CD4-positive, alpha-beta T cell treated with Interleukin-21 for 1 hour (primary cell): ENCODE data around the gene PRKCE.
A peak's percentile ranks its signal among the peaks of the same experiment; 100 is the strongest.

Experiments used
- DNase-seq: peaks from one replicate; pipeline ENCODE4 v3.0.0-alpha.2; 2020

Gene PRKCE

GRCh38 chr2:45651415-45652089, at the start of gene PRKCE:
PRKCE (plus strand) TSS chr2:45651675.
- DNase-seq = peak; percentile 9

GRCh38 chr2:45602624-45603023, 48.9 kb upstream of the PRKCE start:
- no peak for DNase-seq

DNA sequence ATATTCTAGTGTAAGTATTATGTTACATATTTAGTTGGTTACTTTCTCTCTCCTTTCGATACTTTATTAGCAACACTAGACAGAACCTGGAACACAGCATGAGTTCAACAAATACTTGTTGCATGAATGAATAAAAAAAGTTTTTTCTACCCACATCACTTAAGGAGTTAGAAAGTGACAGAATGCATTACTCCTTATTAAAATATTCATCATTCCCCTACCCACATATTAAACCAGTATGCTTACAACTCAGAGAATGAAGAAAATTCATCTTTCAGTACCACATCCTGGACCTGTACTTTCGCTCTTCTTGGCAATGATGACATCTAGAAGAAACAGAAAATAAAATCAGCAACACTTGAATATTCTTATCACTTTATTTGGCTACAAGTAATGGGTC, 46.4 kb upstream of the PRKCE start:
- DNase-seq = no peak

- DNase-seq = no peak
These were observed 44.7 kb upstream of the PRKCE start for GRCh38 chr2:45606796-45607195.

DNA sequence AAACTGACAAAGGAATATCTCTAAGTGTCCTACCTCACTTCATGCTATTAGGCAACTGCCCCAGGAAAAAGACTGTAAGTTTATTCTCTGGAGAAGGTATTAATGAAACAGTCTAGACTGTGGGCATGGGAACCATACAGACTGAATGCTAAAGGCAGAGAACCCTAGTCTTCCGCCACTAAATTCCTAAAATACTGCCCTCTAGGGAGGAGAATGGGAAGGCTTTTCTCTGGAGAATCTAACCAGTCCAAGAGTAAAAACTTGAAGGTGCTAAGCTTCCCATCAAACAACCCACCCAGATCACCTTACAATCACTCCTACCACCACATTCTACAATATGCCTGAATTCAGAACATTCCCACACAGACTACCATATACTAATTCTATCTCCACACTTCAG, 43.8 kb upstream of the PRKCE start:
- DNase-seq = no peak

- peak; percentile 55 for DNase-seq
These were observed 41.0 kb upstream of the PRKCE start for GRCh38 chr2:45610281-45611019.

GRCh38 chr2:45611020-45611859, 40.2 kb upstream of the PRKCE start, which contains the start of gene SRBD1:
SRBD1 (minus strand) TSS chr2:45611267; CDS start chr2:45605441, 5,826 bp downstream.
- peak; percentile 88 for DNase-seq

GRCh38 chr2:45612285-45612684, 39.2 kb upstream of the PRKCE start:
- DNase-seq = no peak

- DNase-seq = no peak
These were observed 38.7 kb upstream of the PRKCE start for GRCh38 chr2:45612731-45613130.

- no peak for DNase-seq
These were observed 37.1 kb upstream of the PRKCE start for GRCh38 chr2:45614330-45614729.

- no peak for DNase-seq
These were observed 36.5 kb upstream of the PRKCE start for GRCh38 chr2:45614871-45615415.

DNA sequence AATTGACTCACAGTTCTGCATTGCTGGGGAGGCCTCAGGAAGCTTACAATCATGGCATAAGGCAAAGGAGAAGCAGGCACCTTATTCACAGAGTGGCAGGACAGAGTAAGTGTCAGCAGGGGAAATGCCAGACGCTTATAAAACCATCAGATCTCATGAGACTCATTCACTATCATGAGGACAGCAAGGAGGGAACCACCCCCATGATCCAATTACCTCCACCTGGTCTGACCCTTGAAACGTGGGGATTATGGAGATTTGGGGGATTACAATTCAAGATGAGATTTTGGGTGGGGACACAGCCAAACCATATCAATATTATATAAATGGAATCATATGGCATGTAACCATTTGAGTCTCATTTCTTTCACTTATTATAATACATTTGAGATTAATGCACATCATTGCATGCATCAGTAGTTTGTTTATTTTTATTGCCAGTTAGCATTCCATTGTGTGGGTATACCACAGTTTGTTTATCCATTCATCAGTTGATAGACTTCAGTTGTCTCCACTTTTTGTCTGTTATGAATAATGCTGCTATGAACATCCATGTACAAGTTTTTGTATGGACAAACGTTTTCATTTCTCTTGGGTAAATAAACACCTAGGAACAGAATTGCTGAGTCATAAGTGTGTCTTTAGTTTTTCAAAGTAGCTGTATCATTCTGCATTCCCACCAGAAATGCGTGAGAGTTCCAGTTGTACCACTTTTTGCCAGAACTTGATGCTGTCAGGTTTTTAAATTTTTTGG, 34.6 kb upstream of the PRKCE start:
- DNase-seq = no peak

DNA sequence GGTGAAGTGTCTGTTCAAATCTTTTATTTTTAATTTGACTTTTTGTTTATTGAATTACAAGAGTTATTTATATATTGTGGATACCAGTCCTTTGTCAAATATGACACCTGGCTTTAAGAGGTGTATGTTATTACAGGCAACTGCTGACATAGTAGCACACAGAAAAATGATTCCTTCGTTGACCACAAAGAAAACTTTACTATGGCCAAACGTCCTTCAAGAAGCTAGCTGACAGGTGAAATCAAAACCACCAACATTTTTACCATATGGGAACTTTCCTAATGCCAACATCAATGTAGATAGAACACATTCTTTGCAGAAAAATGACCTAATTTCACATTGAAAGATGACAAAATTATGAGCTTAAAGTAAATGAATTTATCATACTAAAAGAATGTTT, 34.0 kb upstream of the PRKCE start:
- DNase-seq = no peak

DNA sequence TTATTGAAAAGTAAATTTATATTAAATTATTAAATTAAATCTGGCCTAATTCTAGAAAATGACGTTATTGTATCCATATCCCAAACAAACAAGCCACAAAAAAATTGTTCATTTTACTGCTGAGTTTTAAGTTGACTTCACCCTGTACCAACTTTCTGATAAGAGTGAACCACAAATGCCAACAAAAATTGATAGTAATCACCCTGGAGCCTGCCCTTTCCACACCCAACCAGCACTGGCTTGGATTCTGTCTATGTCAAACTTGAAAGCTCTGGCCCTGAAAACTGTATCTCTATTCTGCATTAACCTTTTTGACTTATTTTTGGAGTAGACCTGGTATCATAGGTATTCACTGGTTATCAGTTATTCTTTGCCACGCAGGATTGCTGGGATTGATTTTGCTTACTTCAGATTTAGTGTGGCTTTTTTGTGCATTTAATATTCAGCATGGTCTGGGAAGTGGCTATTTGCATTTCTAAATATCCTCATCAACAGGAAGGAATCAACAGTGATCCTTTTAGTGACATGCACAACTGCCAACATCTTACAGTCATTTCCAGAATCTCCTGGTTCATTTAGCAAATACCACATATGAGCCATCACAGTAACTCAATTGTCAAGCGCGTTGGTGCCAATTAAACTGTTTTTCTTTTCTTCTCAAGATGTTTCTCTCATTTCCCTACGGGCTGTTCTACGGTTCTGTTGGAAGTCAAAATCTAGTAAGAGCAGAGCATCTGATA, 29.0 kb upstream of the PRKCE start:
- DNase-seq = no peak

GRCh38 chr2:45623098-45623497, 28.4 kb upstream of the PRKCE start:
- DNase-seq = no peak

DNA sequence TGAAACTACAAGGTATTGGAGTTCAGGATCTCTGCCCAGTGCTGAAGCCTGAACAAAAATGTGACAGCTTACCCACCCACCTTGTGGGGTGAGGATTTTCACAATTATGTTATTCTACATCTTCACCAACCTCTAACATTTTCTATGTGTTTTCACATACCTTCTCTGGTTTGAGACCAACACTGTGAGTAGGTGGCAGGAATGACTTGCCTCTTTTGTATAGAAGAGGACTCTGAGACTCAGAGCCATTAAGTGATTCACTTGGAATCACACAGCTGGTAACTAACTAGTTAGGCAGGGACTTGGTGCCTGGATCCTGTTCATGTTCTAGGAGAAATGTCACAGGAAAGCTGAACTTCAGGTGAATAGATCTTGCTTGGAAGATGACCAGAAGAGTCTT, 25.7 kb upstream of the PRKCE start:
- no peak for DNase-seq

GRCh38 chr2:45626387-45627221, 24.9 kb upstream of the PRKCE start:
- no peak for DNase-seq

DNA sequence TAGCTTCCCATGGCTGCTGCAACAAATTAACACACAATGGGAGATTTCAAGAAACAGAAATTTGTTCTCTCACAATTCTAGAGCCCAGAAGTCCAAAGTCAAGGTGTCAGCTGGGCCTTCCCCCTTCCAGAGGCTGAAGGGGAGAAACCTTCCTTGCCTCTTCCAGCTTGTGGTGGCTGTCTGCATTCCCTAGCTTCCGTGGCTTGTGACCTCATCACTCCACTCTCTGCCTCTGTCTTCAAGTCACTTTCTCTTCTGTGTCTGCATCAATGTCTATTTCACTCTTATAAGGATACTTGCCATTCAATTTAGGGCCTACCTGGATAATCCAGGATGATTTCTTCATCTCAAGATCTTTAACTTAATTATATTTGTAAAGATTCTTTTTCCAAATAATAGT, 23.6 kb upstream of the PRKCE start:
- no peak for DNase-seq

DNA sequence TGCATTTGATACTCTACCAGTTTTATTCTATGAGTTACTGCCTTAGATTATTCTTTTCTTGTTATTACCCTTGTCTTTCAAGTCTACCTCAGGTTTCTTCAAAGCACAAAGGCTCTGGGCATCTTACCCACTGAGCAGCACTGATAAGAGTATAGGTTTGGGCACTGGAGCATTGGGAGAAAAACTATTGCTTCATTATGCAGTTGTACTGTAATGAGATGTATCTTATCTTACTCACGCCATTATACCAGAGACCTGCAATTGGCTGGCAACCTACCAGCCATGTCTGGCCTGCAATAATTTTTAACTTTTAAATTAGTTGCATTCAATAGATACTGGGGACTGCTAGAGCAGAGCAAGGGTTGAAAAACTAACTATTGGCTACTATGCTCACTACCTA, 21.5 kb upstream of the PRKCE start:
- DNase-seq = no peak

- DNase-seq = no peak
These were observed 20.2 kb upstream of the PRKCE start for GRCh38 chr2:45631319-45631718.

GRCh38 chr2:45631955-45632354, 19.5 kb upstream of the PRKCE start:
- DNase-seq = no peak
